B cell (primary cell): ENCODE results near the gene MPEG1. TPM values are rescaled to one million over a fixed set of nuclear protein-coding genes. Genes with fewer than 3 reads are reported as not detected.

ENCODE experiments used
- ATAC-seq: fragments of 200-7000 bp; cut with Tn5 transposase; one replicate; pipeline ENCODE4 v1.10.0; 2021; ENCODE audit warnings: low read depth, mild to moderate bottlenecking, moderate number of reproducible peaks, moderate library complexity
- CTCF ChIA-PET: fragments of 350-600 bp; sonication (Branson Sonifier 250); formaldehyde crosslinking; loops from one replicate; lab custom pipeline; 2021; ENCODE audit warnings: antibody characterized with exemption, inconsistent platforms; lab: Charles Lee
- POLR2A ChIA-PET: fragments of 350-600 bp; sonication (Branson Sonifier 250); formaldehyde crosslinking; loops from one replicate; lab custom pipeline; 2021; ENCODE audit warnings: antibody characterized with exemption; lab: Charles Lee
- DNase-seq: peaks from one replicate; pipeline ENCODE4 v3.0.0; 2013
- H2AFZ ChIP-seq: 2 replicates; pipeline ENCODE4 v1.6.1; 2012; ENCODE audit warnings: mild to moderate bottlenecking, low read depth, low read length; ENCODE audit not compliant: insufficient read depth, poor library complexity, severe bottlenecking
- H3K27ac ChIP-seq, 2 donors: 1 replicate in 1 of 2; 2 replicates in 1 of 2; pipeline ENCODE4 v1.5.1; 2012 to 2013; ENCODE audit warnings: low read length in 2 of 2, mild to moderate bottlenecking in 2 of 2, moderate library complexity in 1 of 2
- H3K27me3 ChIP-seq, 4 experiments: fragments of 200-600 bp in 1 of 4; sonication (generic) in 1 of 4; replicated peaks in 1 of 4; 1 replicate in 2 of 4; 2 replicates in 2 of 4; pipeline versions ENCODE4 v1.6.1 to v1.7.0; 2013 to 2016; ENCODE audit warnings: low read length in 3 of 4, mild to moderate bottlenecking in 2 of 4, mixed read lengths in 1 of 4, moderate library complexity in 1 of 4; ENCODE audit not compliant: insufficient read depth in 4 of 4, control insufficient read depth in 3 of 4; ENCODE audit errors: control extremely low read depth in 1 of 4
- H3K36me3 ChIP-seq, 2 experiments: replicated peaks in 1 of 2; 1 replicate in 1 of 2; 2 replicates in 1 of 2; pipeline versions ENCODE4 v1.6.1 to v1.7.1; 2013; ENCODE audit warnings: low read length in 1 of 2; ENCODE audit not compliant: insufficient read depth in 2 of 2, control insufficient read depth in 1 of 2; ENCODE audit errors: control extremely low read depth in 1 of 2, extremely low read depth in 1 of 2
- H3K4me1 ChIP-seq, 2 donors: fragments of 200-600 bp in 1 of 2; sonication (generic) in 1 of 2; 1 replicate in 1 of 2; 2 replicates in 1 of 2; pipeline versions ENCODE4 v1.5.1 to v1.6.1; 2013 to 2017; ENCODE audit warnings: low read length in 2 of 2; ENCODE audit not compliant: control insufficient read depth in 2 of 2, insufficient read depth in 2 of 2
- H3K4me2 ChIP-seq: replicated peaks from 2 replicates; pipeline ENCODE3; 2012; ENCODE audit warnings: mild to moderate bottlenecking, low read depth, low read length; ENCODE audit not compliant: poor library complexity, severe bottlenecking
- H3K4me3 ChIP-seq, 5 experiments: fragments of 200-600 bp in 1 of 5; sonication (generic) in 1 of 5; 1 replicate in 3 of 5; 2 replicates in 2 of 5; pipeline versions ENCODE4 v1.5.1 to v1.7.0; 2011 to 2016; ENCODE audit warnings: low read length in 4 of 5, mild to moderate bottlenecking in 4 of 5, low read depth in 2 of 5, control low read depth in 1 of 5, moderate library complexity in 1 of 5; ENCODE audit not compliant: insufficient read depth in 1 of 5; ENCODE audit errors: control extremely low read depth in 1 of 5, extremely low read depth in 1 of 5
- H3K79me2 ChIP-seq: fragments of 200-600 bp; sonication (generic); one replicate; pipeline ENCODE4 v1.6.0; 2016; ENCODE audit warnings: low read length; ENCODE audit not compliant: control insufficient read depth, insufficient read depth
- H3K9ac ChIP-seq: fragments of 200-600 bp; sonication (generic); 2 replicates; pipeline ENCODE4 v1.6.1; 2017; ENCODE audit warnings: mild to moderate bottlenecking, low read length, moderate library complexity
- H3K9me3 ChIP-seq, 3 donors: one replicate each; pipeline versions ENCODE4 v1.6.1 to v1.7.1; 2013; ENCODE audit warnings: low read length in 2 of 3; ENCODE audit not compliant: control insufficient read depth in 2 of 3, insufficient read depth in 1 of 3; ENCODE audit errors: control extremely low read depth in 1 of 3
- H4K20me1 ChIP-seq: 2 replicates; pipeline ENCODE4 v1.6.0; 2012; ENCODE audit warnings: mild to moderate bottlenecking, low read length; ENCODE audit not compliant: insufficient read depth, control insufficient read depth, poor library complexity, severe bottlenecking
- H3K27ac Mint-ChIP-seq: one replicate; pipeline ENCODE4 v1.8.0; 2021; ENCODE audit warnings: mixed read lengths
- H3K27me3 Mint-ChIP-seq: one replicate; pipeline ENCODE4 v1.8.0; 2021; ENCODE audit warnings: mixed read lengths
- H3K4me1 Mint-ChIP-seq: one replicate; pipeline ENCODE4 v1.8.0; 2021; ENCODE audit warnings: mixed read lengths
- H3K4me3 Mint-ChIP-seq: one replicate; pipeline ENCODE4 v1.8.0; 2021; ENCODE audit warnings: mixed read lengths
- H3K9me3 Mint-ChIP-seq: one replicate; pipeline ENCODE4 v1.8.0; 2022; ENCODE audit warnings: mixed read lengths; ENCODE audit not compliant: insufficient read depth
- CTCF ChIP-seq: fragments of 200-600 bp; IDR thresholded peaks from one replicate; pipeline ENCODE4 v1.8.0; 2022; ENCODE audit warnings: antibody characterized with exemption, mild to moderate bottlenecking
- EZH2 ChIP-seq: IDR thresholded peaks from 2 replicates; pipeline ENCODE4 v1.6.1; 2012; ENCODE audit warnings: borderline replicate concordance, low read depth, mild to moderate bottlenecking, moderate library complexity, low read length; ENCODE audit not compliant: insufficient read depth, poor library complexity, severe bottlenecking
- WGBS: methylation state at CpG from one replicate; pipeline ENCODE4 v1.1.5; 2013; ENCODE audit warnings: missing lambda C conversion rate; ENCODE audit not compliant: insufficient coverage; 5-methylcytosine and 5-hydroxymethylcytosine counted together
- intact Hi-C: fragments of 100-400 bp; cut with micrococcal nuclease; formaldehyde crosslinking; loops from one replicate; pipeline ENCODE4 v1.10.0; 2022
- polyA plus RNA-seq: library from polyadenylated mRNA; depleted of rRNA; stranded (reverse); fragments of >200 nt; gene quantifications from 2 replicates; pipeline ENCODE4 v1.2.3, GENCODE V29; 2012
- total RNA-seq, 2 donors: library from RNA; stranded (reverse); fragments of 120-200 nt in 1 of 2; gene quantifications; 1 replicate in 1 of 2; 2 replicates in 1 of 2; pipeline versions ENCODE4 v1.2.3 to v1.2.4, GENCODE V29; 2013 to 2022

Gene MPEG1
- total and polyA plus RNA-seq, 2 donors (not counting 1 experiment from before 2014, with no cell fraction given) = 27.7 to 151 TPM

GRCh38 chr11:59259867-59260475, 47.2 kb upstream of the MPEG1 start:
- Histone ChIP-seq H4K20me1 (no peaks in the 10 kb centered on the region), H3K4me2 (no peak overlapping the region), H3K27ac (no peak overlapping the region), H3K27me3 (no peaks in the 10 kb centered on the region), H3K36me3 (no peaks in the 10 kb centered on the region), H3K9ac (no peak overlapping the region), H3K4me3 (no peak overlapping the region), H3K4me1 (peaks cover 31 to 44% of the 10 kb centered on the region in 2 donors), H3K9me3 (no peaks in the 10 kb centered on the region), H3K79me2 (no peaks in the 10 kb centered on the region), H2AFZ (no peak overlapping the region)
- peak overlapping the region; percentile 29 for H3K4me3 Mint-ChIP-seq
- WGBS = 61% methylated on average over 6 of the region's 9 CpGs
- no peak for TF ChIP-seq CTCF
- TF ChIP-seq EZH2 = no peak
- H3K27me3 Mint-ChIP-seq = no peaks in the 10 kb centered on the region
- no peak for ATAC-seq
- CTCF ChIA-PET = interaction anchor here (0.9 to 1.4 kb wide), 4 partner anchors 22 to 169 kb away, joined by 3 to 5 read pairs (median 3); no protein-coding TSS in a partner anchor
- peaks cover 44% of the 10 kb centered on the region for H3K4me1 Mint-ChIP-seq
- POLR2A ChIA-PET = no interaction called here
- DNase-seq = no peak
- no peaks in the 10 kb centered on the region for H3K9me3 Mint-ChIP-seq
- intact Hi-C loops = no loop called here
- peak overlapping the region; percentile 37 for H3K27ac Mint-ChIP-seq

- Histone ChIP-seq H3K36me3 (no peaks in the 10 kb centered on the region), H3K79me2 (no peaks in the 10 kb centered on the region), H2AFZ (peak overlapping the region; percentile 20), H3K4me3 (no peak overlapping the region), H3K27me3 (no peaks in the 10 kb centered on the region), H3K4me2 (no peak overlapping the region), H3K9ac (no peak overlapping the region), H3K4me1 (peaks cover 31 to 44% of the 10 kb centered on the region in 2 donors), H4K20me1 (no peaks in the 10 kb centered on the region), H3K9me3 (no peaks in the 10 kb centered on the region), H3K27ac (no peak overlapping the region)
- Mint-ChIP-seq H3K4me1 (peaks cover 45% of the 10 kb centered on the region), H3K27ac (no peak overlapping the region), H3K9me3 (no peaks in the 10 kb centered on the region), H3K27me3 (no peaks in the 10 kb centered on the region), H3K4me3 (no peak overlapping the region)
- no peak for ATAC-seq
- POLR2A ChIA-PET = no interaction called here
- WGBS = 72% methylated on average over 3 of the region's 4 CpGs
- TF ChIP-seq CTCF (no peak), EZH2 (no peak)
- CTCF ChIA-PET = interaction anchor here (1.1 to 1.7 kb wide), 5 partner anchors 24 to 172 kb away, joined by 3 to 5 read pairs (median 3); partner anchors contain the start of gene DTX4
- DNase-seq = no peak
- intact Hi-C loops = no loop called here
These were observed 46.3 kb upstream of the MPEG1 start for GRCh38 chr11:59259047-59259446.
